WERI-Rb-1 (cell line): Measurements from ENCODE around the gene TSHZ3.
A peak's percentile ranks its signal among the peaks of the same experiment; 100 is the strongest.

Source experiments
- DNase-seq: peaks from one replicate; pipeline ENCODE4 v3.0.0-alpha.2; 2020
- H3K27ac ChIP-seq: fragments of 250-450 bp; sonication (Bioruptor Pico); 2 replicates; pipeline ENCODE4 v1.5.1; 2020; ENCODE audit warnings: mild to moderate bottlenecking, moderate library complexity
- H3K27me3 ChIP-seq: fragments of 250-450 bp; sonication (Bioruptor Pico); 2 replicates; pipeline ENCODE4 v1.5.1; 2021; ENCODE audit warnings: mild to moderate bottlenecking, low read depth, moderate library complexity; ENCODE audit not compliant: insufficient read depth, severe bottlenecking
- H3K36me3 ChIP-seq: fragments of 250-450 bp; sonication (Bioruptor Pico); 2 replicates; pipeline ENCODE4 v1.5.1; 2020; ENCODE audit warnings: mild to moderate bottlenecking, moderate library complexity
- H3K4me3 ChIP-seq: 2 replicates; pipeline ENCODE4 v1.5.1; 2011; ENCODE audit warnings: low read depth, mild to moderate bottlenecking, control low read depth, low read length
- H3K9me3 ChIP-seq: fragments of 250-450 bp; sonication (Bioruptor Pico); 2 replicates; pipeline ENCODE4 v1.5.1; 2021; ENCODE audit warnings: mild to moderate bottlenecking, moderate library complexity; ENCODE audit not compliant: severe bottlenecking
- TF ChIP-seq, protein P1 (sequence below): IDR thresholded peaks from 2 replicates; pipeline ENCODE4 v1.5.1; 2011; ENCODE audit warnings: low read depth, mild to moderate bottlenecking, control low read depth, inconsistent platforms, low read length

Gene TSHZ3, protein sequence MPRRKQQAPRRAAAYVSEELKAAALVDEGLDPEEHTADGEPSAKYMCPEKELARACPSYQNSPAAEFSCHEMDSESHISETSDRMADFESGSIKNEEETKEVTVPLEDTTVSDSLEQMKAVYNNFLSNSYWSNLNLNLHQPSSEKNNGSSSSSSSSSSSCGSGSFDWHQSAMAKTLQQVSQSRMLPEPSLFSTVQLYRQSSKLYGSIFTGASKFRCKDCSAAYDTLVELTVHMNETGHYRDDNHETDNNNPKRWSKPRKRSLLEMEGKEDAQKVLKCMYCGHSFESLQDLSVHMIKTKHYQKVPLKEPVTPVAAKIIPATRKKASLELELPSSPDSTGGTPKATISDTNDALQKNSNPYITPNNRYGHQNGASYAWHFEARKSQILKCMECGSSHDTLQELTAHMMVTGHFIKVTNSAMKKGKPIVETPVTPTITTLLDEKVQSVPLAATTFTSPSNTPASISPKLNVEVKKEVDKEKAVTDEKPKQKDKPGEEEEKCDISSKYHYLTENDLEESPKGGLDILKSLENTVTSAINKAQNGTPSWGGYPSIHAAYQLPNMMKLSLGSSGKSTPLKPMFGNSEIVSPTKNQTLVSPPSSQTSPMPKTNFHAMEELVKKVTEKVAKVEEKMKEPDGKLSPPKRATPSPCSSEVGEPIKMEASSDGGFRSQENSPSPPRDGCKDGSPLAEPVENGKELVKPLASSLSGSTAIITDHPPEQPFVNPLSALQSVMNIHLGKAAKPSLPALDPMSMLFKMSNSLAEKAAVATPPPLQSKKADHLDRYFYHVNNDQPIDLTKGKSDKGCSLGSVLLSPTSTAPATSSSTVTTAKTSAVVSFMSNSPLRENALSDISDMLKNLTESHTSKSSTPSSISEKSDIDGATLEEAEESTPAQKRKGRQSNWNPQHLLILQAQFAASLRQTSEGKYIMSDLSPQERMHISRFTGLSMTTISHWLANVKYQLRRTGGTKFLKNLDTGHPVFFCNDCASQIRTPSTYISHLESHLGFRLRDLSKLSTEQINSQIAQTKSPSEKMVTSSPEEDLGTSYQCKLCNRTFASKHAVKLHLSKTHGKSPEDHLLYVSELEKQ

DNA sequence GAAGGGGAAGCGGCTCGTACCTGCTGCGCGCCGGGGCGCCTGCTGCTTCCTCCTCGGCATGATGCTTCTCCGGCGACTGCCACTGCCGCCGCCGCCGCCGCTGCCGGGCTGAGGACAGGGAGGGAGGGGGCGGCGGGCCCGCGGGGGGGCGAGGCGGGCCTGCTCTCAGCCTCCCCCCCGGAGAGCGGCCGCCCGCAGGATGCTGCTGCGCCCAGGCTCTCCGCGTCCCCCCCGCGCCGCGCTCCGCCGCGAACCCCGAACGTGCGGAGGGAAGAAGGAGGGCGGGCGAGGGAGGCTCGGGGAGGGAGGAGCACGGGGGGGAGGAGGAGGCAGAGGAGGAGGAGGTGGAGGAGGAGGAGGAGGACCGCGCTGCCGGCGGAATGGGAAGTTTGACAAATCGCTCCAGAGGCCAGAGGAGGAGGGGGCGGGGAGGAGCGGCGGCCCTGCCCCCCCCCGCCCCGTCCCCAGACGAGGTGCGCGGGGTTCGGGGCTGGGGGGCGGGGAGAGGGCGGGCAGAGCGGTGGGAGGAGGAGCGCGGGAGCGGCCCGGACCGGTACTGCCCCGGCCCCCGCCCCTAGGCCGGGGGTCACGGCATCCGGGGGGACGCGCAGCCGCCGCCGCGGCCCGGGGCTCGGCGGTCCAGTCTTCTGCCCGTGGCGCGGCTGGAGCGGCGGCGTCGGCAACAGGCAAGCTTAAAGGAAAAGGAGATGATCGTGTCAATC is at the start of gene TSHZ3:
TSHZ3 (minus strand) TSS at position 277 of the 722 bp plus-strand sequence; CDS start at position 60, 217 bp downstream.
- TF ChIP-seq, protein P1, sequence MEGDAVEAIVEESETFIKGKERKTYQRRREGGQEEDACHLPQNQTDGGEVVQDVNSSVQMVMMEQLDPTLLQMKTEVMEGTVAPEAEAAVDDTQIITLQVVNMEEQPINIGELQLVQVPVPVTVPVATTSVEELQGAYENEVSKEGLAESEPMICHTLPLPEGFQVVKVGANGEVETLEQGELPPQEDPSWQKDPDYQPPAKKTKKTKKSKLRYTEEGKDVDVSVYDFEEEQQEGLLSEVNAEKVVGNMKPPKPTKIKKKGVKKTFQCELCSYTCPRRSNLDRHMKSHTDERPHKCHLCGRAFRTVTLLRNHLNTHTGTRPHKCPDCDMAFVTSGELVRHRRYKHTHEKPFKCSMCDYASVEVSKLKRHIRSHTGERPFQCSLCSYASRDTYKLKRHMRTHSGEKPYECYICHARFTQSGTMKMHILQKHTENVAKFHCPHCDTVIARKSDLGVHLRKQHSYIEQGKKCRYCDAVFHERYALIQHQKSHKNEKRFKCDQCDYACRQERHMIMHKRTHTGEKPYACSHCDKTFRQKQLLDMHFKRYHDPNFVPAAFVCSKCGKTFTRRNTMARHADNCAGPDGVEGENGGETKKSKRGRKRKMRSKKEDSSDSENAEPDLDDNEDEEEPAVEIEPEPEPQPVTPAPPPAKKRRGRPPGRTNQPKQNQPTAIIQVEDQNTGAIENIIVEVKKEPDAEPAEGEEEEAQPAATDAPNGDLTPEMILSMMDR: no peak
- Histone ChIP-seq H3K27ac (peak within 1 kb of the TSS; percentile 72), H3K36me3 (no peaks in the 10 kb centered on the region), H3K27me3 (peaks cover 5% of the 10 kb centered on the region), H3K4me3 (peak within 1 kb of the TSS; percentile 77), H3K9me3 (no peaks in the 10 kb centered on the region)
- peak; percentile 68 for DNase-seq

DNA sequence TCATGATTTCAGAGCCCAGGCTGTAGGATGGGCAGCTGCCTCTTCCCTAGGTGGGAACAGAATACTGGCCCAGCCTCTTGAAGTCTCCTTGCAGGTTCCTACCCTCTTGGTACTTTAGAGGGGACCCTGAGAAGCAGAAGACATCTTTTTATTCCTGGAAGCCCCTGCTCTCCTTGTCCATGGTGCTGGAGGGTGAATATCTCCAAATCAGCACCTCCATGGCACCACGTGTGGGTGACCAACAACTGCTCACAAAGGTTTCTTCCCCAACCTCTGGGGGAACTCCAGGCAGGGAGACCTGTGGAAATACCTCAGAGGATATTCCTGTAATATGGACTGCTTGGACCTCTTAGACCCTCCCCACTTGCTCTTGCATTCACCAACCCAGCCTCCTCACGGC is 48.1 kb upstream of the TSHZ3 start:
- no peak for DNase-seq
- H3K27me3 ChIP-seq: no peaks in the 10 kb centered on the region
- no peaks in the 10 kb centered on the region for H3K36me3 ChIP-seq
- no peaks in the 10 kb centered on the region for H3K9me3 ChIP-seq
- H3K4me3 ChIP-seq: no peak overlapping the region
- no peak overlapping the region for H3K27ac ChIP-seq
- TF ChIP-seq, protein P1: no peak

DNA sequence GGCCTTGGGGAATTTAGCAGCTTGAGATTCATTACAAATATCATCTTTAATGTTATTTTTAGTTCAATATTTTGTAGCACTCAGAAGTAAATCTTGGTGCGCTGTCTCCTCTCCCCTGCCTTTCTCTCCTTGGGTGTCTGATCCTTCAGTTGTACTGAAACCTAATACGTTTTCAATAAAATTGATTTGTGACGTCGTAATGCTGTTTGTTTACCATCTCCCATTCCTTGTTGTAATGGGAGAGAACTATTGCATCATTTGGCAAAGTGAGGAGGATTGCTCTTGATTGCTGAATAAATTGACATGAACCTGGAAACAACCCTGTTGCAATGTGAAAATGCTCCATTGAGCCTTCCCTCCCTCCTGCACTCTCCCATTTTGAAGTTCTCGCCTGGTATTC is 43.2 kb upstream of the TSHZ3 start:
- no peak overlapping the region for H3K27ac ChIP-seq

DNA sequence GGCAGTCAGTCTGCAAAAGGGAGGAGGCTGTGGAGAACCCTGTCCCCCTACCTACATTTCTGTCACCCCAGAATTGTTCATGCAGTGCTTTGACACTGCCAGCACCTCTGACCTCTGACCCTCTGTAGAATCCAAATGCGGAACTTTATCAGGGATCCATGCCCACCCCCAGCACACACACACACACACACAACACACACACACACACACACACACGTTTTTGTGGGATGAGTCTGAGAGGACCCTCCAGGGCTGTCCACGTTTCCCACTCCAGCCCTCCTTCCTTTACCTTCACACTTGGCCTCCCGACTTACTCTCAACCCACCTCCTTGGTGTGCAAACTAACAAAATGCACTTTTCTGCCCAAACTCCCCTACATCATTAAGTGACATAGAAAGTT is 42.3 kb upstream of the TSHZ3 start:
- TF ChIP-seq, protein P1: no peak
- no peak overlapping the region for H3K27ac ChIP-seq
- DNase-seq: no peak
- no peaks in the 10 kb centered on the region for H3K27me3 ChIP-seq
- no peaks in the 10 kb centered on the region for H3K36me3 ChIP-seq
- no peaks in the 10 kb centered on the region for H3K9me3 ChIP-seq
- H3K4me3 ChIP-seq: no peak overlapping the region

More for the DNA sequence above, 43.2 kb upstream of the TSHZ3 start:
- H3K4me3 ChIP-seq: no peak overlapping the region
- no peaks in the 10 kb centered on the region for H3K27me3 ChIP-seq
- TF ChIP-seq, protein P1: no peak
- H3K36me3 ChIP-seq: no peaks in the 10 kb centered on the region
- no peak for DNase-seq
- H3K9me3 ChIP-seq: no peaks in the 10 kb centered on the region

DNA sequence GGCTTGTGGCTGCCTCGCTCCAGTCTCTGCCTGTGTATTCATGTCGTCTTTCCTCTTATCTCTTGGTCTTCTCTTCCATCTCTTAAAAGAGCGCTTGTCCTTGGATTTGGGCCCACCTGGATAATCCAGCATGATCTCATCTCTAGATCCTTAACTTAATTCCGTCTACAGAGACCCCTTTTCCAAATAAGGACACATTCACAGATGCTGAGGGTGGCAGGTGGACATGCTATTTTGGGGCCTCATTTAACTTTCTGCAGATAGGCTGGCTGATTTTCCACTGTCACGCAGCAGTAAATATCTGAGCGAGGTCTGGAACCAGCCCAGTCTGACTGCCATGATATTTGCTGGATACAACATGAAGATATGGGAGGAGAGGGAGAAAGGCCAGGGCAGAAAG is 41.5 kb upstream of the TSHZ3 start:
- no peak for DNase-seq
- Histone ChIP-seq H3K4me3 (no peak overlapping the region), H3K36me3 (no peaks in the 10 kb centered on the region), H3K27ac (no peak overlapping the region), H3K27me3 (no peaks in the 10 kb centered on the region), H3K9me3 (no peaks in the 10 kb centered on the region)
- TF ChIP-seq, protein P1: no peak
